GM13977 (cell line): Measurements from ENCODE around the gene ZSCAN2.
"Not testable (repeated sequence)": the region's sequence is repeated elsewhere in the genome, so short reads cannot be mapped to it uniquely, and the experiment has no call there.

Experiments used
- DNase-seq: peaks from one replicate; pipeline ENCODE4 v3.0.0; 2012; ENCODE audit warnings: low spot score
- CTCF ChIP-seq: IDR thresholded peaks from 2 replicates; pipeline ENCODE4 v1.5.1; 2012; ENCODE audit warnings: mild to moderate bottlenecking, control low read depth; ENCODE audit not compliant: insufficient read depth; ENCODE audit errors: extremely low read depth, missing control alignments
- in situ Hi-C: fragments of 300-500 bp; cut with MboI; formaldehyde crosslinking; loops from one replicate; pipeline ENCODE4 v1.12.0; 2022; ENCODE audit warnings: low sequenced_read_pairs, low pct_unique_long_range_greater_than_20kb, mixed read lengths, inconsistent platforms; ENCODE audit not compliant: unreplicated experiment

ZSCAN2 gene

GRCh38 chr15:84600687-84601554 is at the start of gene ZSCAN2:
ZSCAN2 (plus strand) TSS chr15:84601009; CDS start chr15:84603928, 2,919 bp downstream.
- DNase-seq: peak; percentile 94
- TF ChIP-seq CTCF: no peak
- in situ Hi-C loops: no loop called here

- in situ Hi-C loops: not testable (repeated sequence)
Observed at GRCh38 chr15:84551624-84552023, 49.2 kb upstream of the ZSCAN2 start.

GRCh38 chr15:84552896-84553295 is 47.9 kb upstream of the ZSCAN2 start:
- DNase-seq: no peak
- in situ Hi-C loops: no loop called here
- no peak for TF ChIP-seq CTCF

More at GRCh38 chr15:84551624-84552023, 49.2 kb upstream of the ZSCAN2 start:
- DNase-seq: not testable (repeated sequence)

- in situ Hi-C loops, DNase-seq: not testable (repeated sequence)
Observed at GRCh38 chr15:84556690-84557089, 44.1 kb upstream of the ZSCAN2 start.

- in situ Hi-C loops, DNase-seq: not testable (repeated sequence)
Observed at GRCh38 chr15:84568021-84568420, 32.8 kb upstream of the ZSCAN2 start.

- peak; percentile 52 for DNase-seq
- in situ Hi-C loops: no loop called here
- TF ChIP-seq CTCF: no peak
Observed at GRCh38 chr15:84570164-84570735, 30.6 kb upstream of the ZSCAN2 start.

GRCh38 chr15:84572231-84572630 is 28.6 kb upstream of the ZSCAN2 start:
- DNase-seq: no peak
- in situ Hi-C loops: no loop called here
- TF ChIP-seq CTCF: no peak

- no peak for DNase-seq
- in situ Hi-C loops: no loop called here
- TF ChIP-seq CTCF: no peak
Observed at GRCh38 chr15:84575493-84575892, 25.3 kb upstream of the ZSCAN2 start.

GRCh38 chr15:84577891-84578290 is 22.9 kb upstream of the ZSCAN2 start:
- DNase-seq, in situ Hi-C loops: not testable (repeated sequence)

GRCh38 chr15:84579261-84579721 is 21.5 kb upstream of the ZSCAN2 start:
- DNase-seq, in situ Hi-C loops: not testable (repeated sequence)

- in situ Hi-C loops: not testable (repeated sequence)
Observed at GRCh38 chr15:84581676-84582428, 19.0 kb upstream of the ZSCAN2 start.

More at GRCh38 chr15:84581676-84582428, 19.0 kb upstream of the ZSCAN2 start:
- DNase-seq: not testable (repeated sequence)
